Type B pancreatic cell (in vitro differentiated cells): ENCODE data around the gene BABAM2. TPM values are rescaled to one million over a fixed set of nuclear protein-coding genes. Genes with fewer than 3 reads are reported as not detected.

Experiments used
- DNase-seq: peaks from one replicate; pipeline ENCODE4 v3.0.0; 2021; ENCODE audit warnings: mixed read lengths; ENCODE audit not compliant: unreplicated experiment; ENCODE audit errors: extremely low spot score
- H3K27ac Mint-ChIP-seq: 2 replicates; pipeline ENCODE4 v1.8.0; 2021; ENCODE audit warnings: mild to moderate bottlenecking, mixed read lengths
- H3K27me3 Mint-ChIP-seq: 2 replicates; pipeline ENCODE4 v1.8.0; 2021; ENCODE audit warnings: mixed read lengths
- H3K36me3 Mint-ChIP-seq: 2 replicates; pipeline ENCODE4 v1.8.0; 2021; ENCODE audit warnings: mixed read lengths
- H3K4me1 Mint-ChIP-seq: one replicate; pipeline ENCODE4 v1.8.0; 2021; ENCODE audit warnings: mixed read lengths; ENCODE audit not compliant: unreplicated experiment
- H3K4me3 Mint-ChIP-seq: 2 replicates; pipeline ENCODE4 v1.8.0; 2021; ENCODE audit warnings: mild to moderate bottlenecking, mixed read lengths
- H3K9me3 Mint-ChIP-seq: 2 replicates; pipeline ENCODE4 v1.8.0; 2021; ENCODE audit warnings: mixed read lengths
- CTCF ChIP-seq: fragments of 200-600 bp; sonication (generic); conservative IDR thresholded peaks from 2 replicates; pipeline ENCODE4 v1.5.0; 2021; ENCODE audit warnings: antibody characterized with exemption, mild to moderate bottlenecking
- total RNA-seq: library from RNA; stranded (reverse); gene quantifications from 2 replicates; pipeline ENCODE4 v1.2.1, GENCODE V29; 2021; ENCODE audit warnings: low replicate concordance

Gene BABAM2
- total RNA-seq, 1 donor from 2014 or later: 30.4 TPM

DNA sequence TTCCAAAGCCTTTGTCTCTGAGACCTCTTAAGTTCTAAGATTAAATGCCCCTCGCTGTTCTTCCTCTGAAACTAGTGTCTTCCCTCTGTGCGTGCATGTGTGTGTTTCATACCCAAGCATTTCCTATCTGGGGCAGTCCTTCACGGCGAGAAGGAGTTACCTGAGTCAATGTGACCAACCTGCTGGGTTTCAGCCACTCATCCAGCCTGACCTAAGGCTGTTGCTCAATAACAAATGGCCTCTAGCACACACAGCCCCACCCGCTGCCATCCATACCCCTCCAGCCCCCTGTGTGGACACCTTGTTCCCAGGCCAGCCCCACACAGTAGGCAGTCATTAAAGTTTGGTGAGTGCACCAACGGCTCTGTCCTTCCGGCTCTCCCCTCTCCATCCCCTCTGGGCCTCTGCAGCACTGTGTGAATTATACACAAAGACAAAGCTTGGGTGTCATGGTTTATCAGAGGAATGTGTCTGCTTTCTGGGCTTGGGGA lies 448.3 kb downstream of the BABAM2 start:
- TF ChIP-seq CTCF: no peak
- peak overlapping the region; percentile 84 for H3K27ac Mint-ChIP-seq
- H3K4me1 Mint-ChIP-seq: peaks cover 53% of the 10 kb centered on the region

GRCh38 chr2:28339516-28340175 lies 449.1 kb downstream of the BABAM2 start:
- H3K4me3 Mint-ChIP-seq: no peak overlapping the region
- peaks cover 7% of the 10 kb centered on the region for H3K36me3 Mint-ChIP-seq
- H3K27me3 Mint-ChIP-seq: no peaks in the 10 kb centered on the region
- no peak for DNase-seq
- peak overlapping the region; percentile 84 for H3K27ac Mint-ChIP-seq
- no peak for TF ChIP-seq CTCF
- H3K4me1 Mint-ChIP-seq: peaks cover 52% of the 10 kb centered on the region
- no peaks in the 10 kb centered on the region for H3K9me3 Mint-ChIP-seq

More for the DNA sequence above, 448.3 kb downstream of the BABAM2 start:
- H3K4me3 Mint-ChIP-seq: peak overlapping the region; percentile 40
- H3K9me3 Mint-ChIP-seq: no peaks in the 10 kb centered on the region
- H3K27me3 Mint-ChIP-seq: no peaks in the 10 kb centered on the region
- H3K36me3 Mint-ChIP-seq: peaks cover 7% of the 10 kb centered on the region
- DNase-seq: no peak

GRCh38 chr2:28340312-28341202 lies 450.0 kb downstream of the BABAM2 start:
- H3K27ac Mint-ChIP-seq: no peak overlapping the region
- H3K9me3 Mint-ChIP-seq: no peaks in the 10 kb centered on the region
- no peak overlapping the region for H3K4me3 Mint-ChIP-seq
- H3K27me3 Mint-ChIP-seq: no peaks in the 10 kb centered on the region
- no peak for TF ChIP-seq CTCF
- H3K36me3 Mint-ChIP-seq: peaks cover 7% of the 10 kb centered on the region
- peaks cover 50% of the 10 kb centered on the region for H3K4me1 Mint-ChIP-seq
- DNase-seq: no peak

- H3K36me3 Mint-ChIP-seq: peaks cover 3% of the 10 kb centered on the region
- no peaks in the 10 kb centered on the region for H3K27me3 Mint-ChIP-seq
- H3K4me1 Mint-ChIP-seq: peaks cover 46% of the 10 kb centered on the region
- no peak overlapping the region for H3K4me3 Mint-ChIP-seq
- H3K27ac Mint-ChIP-seq: no peak overlapping the region
- TF ChIP-seq CTCF: no peak
- DNase-seq: no peak
- no peaks in the 10 kb centered on the region for H3K9me3 Mint-ChIP-seq
These were observed 450.8 kb downstream of the BABAM2 start for GRCh38 chr2:28341208-28341891.

DNA sequence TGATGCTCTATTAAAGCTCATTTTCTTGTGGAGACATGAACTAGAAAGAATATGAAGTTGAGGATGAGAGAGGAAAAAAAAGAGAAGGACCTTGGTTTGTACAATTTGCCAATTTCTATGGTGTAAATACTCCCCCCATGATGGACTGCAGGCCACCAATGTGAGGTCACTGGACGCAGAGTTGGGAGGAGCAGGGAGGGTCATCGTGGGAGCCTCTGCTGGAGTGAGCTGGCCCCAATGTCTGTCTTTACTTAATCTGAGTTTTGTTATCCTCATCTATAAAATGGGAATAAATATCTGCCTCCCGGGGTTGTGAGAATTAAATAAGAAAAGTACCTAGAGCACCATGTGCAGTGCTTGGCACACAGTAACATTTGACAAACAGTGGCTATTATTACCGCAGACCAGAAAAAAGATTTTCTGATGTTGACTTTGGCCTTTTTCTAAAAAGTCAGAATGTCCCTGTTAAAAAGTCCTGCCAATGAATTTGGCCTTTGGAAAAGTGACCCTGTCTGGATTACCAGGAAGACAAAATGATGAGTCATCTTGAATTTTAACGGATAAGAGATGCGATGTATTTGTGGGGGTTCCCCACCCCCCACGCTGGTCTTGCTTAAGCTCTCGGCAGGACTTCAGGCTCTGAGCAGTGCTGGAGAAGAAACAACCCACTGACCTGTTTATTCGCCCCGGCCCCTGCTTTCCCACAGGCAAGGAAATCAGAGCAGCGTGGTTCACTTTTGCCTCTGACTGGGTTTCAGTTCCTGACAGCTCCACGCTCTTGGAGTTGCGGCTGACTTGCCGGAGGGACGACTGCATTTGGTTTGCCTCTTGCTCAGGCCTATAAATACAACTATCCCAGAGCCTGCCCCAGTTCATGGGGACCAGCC lies 451.8 kb downstream of the BABAM2 start:
- DNase-seq: no peak
- H3K27ac Mint-ChIP-seq: no peak overlapping the region
- H3K4me1 Mint-ChIP-seq: peaks cover 52% of the 10 kb centered on the region
- H3K4me3 Mint-ChIP-seq: no peak overlapping the region
- H3K36me3 Mint-ChIP-seq: peaks cover 3% of the 10 kb centered on the region
- H3K9me3 Mint-ChIP-seq: no peaks in the 10 kb centered on the region
- no peaks in the 10 kb centered on the region for H3K27me3 Mint-ChIP-seq
- no peak for TF ChIP-seq CTCF
